Hypothalamus (tissue), 51 donors: ENCODE measurements around the gene SPINDOC.
A peak's percentile ranks its signal among the peaks of the same experiment; 100 is the strongest.

ENCODE experiments used
- DNase-seq, 51 donors: peaks; one replicate each; lab custom pipeline; 2025; lab: John Stamatoyannopoulos, UW

Gene SPINDOC

DNA sequence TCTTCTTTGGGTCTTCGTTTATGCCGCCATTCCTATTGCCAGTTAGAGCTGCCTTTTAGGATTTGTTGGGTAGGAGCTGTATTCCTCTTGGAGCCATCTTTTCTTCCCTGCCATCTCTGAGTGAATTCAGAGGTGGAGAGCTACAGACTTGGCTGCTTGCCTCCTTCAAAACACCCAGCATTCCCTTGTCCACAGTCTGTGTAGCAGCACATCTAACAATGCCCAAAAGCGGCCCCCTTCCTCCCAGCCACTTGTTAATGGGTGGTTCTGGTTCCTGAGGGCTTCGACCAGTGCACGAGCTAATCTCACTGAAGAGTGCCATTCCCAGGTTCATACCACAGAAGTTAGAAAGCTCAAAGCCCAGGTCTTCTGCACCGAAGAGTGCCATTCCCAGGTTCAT, 63.4 kb downstream of the SPINDOC start:
- peak in 1 of 51 donors; percentile 17 for DNase-seq
